K562 (cell line): Measurements from ENCODE around the gene LYAR.

Experiments
- ATF4 ChIP-seq: fragments of 450-650 bp; formaldehyde crosslinking; IDR thresholded peaks from 2 replicates; pipeline ENCODE4 v1.4.0; 2022; ENCODE audit warnings: mild to moderate bottlenecking, moderate library complexity
- CEBPB ChIP-seq: fragments of 450-650 bp; IDR thresholded peaks from 2 replicates; pipeline ENCODE4 v1.6.1; 2016; ENCODE audit warnings: missing genetic modification characterization, missing compliant biosample characterization
- HDAC8 ChIP-seq: fragments of 450-650 bp; IDR thresholded peaks from 2 replicates; pipeline ENCODE4 v1.6.1; 2016; ENCODE audit warnings: mild to moderate bottlenecking, missing genetic modification characterization, moderate library complexity, missing compliant biosample characterization
- IRF2 ChIP-seq: sonication (generic); formaldehyde crosslinking; IDR thresholded peaks from 2 replicates; pipeline ENCODE4 v1.8.1; 2022; ENCODE audit warnings: mild to moderate bottlenecking, missing genetic modification reagents
- JUN ChIP-seq, 2 experiments: sonication (generic) in 1 of 2; formaldehyde crosslinking in 1 of 2; IDR thresholded peaks; 2 replicates each; pipeline versions ENCODE4 v1.6.1 to v1.8.0; 2012 to 2022; ENCODE audit warnings: borderline replicate concordance in 2 of 2, mild to moderate bottlenecking in 2 of 2, improper control_type of control experiment in 1 of 2, low read depth in 1 of 2, low read length in 1 of 2, missing genetic modification reagents in 1 of 2
- JUNB ChIP-seq: fragments of 450-650 bp; formaldehyde crosslinking; conservative IDR thresholded peaks from 2 replicates; pipeline ENCODE4 v1.4.0; 2020; ENCODE audit warnings: mild to moderate bottlenecking
- KAT8 ChIP-seq: fragments of 450-650 bp; IDR thresholded peaks from 2 replicates; pipeline ENCODE4 v1.6.1; 2016; ENCODE audit warnings: low read depth, mild to moderate bottlenecking
- MXI1 ChIP-seq: IDR thresholded peaks from 2 replicates; pipeline ENCODE4 v1.6.1; 2011; ENCODE audit warnings: low read depth, mild to moderate bottlenecking, improper control_type of control experiment, low read length
- POLR2AphosphoS5 ChIP-seq: IDR thresholded peaks from 2 replicates; pipeline ENCODE4 v1.6.1; 2011; ENCODE audit warnings: mild to moderate bottlenecking, low read depth, low read length, moderate library complexity; ENCODE audit not compliant: control insufficient read depth, insufficient read depth
- REST ChIP-seq, 2 experiments: fragments of 450-650 bp; formaldehyde crosslinking in 1 of 2; IDR thresholded peaks; 2 replicates each; pipeline versions ENCODE4 v1.4.0 to v1.6.1; 2014 to 2020; ENCODE audit warnings: mild to moderate bottlenecking in 2 of 2, borderline replicate concordance in 1 of 2, low read depth in 1 of 2
- THRB ChIP-seq: fragments of 450-650 bp; formaldehyde crosslinking; conservative IDR thresholded peaks from 2 replicates; pipeline ENCODE4 v1.4.0; 2022; ENCODE audit warnings: mild to moderate bottlenecking, missing genetic modification characterization
- ZNF311 ChIP-seq: fragments of 250-450 bp; sonication (Bioruptor Pico); IDR thresholded peaks from 2 replicates; pipeline ENCODE4 v1.4.0; 2020; ENCODE audit warnings: mild to moderate bottlenecking, moderate library complexity

GRCh38 chr4:4260185-4260751, 29.7 kb downstream of the LYAR start:
- TF ChIP-seq MXI1 (no peak), REST (IDR thresholded peaks at IDR 0.05; ENCODE audit: borderline replicate concordance) (peak; percentile 44; the same call in 1 of the 2 replicates), REST (CRISPR knock-in tag; IDR thresholded peaks at IDR 0.05; ENCODE audit: low read depth) (no peak), THRB (CRISPR knock-in tag) (no peak), ATF4 (no peak), IRF2 (CRISPR knock-in tag) (no peak), HDAC8 (tag) (no peak), CEBPB (no peak), POLR2AphosphoS5 (no peak), ZNF311 (no peak), JUNB (no peak), KAT8 (no peak), JUN (IDR thresholded peaks at IDR 0.05; ENCODE audit: borderline replicate concordance, low read depth, low read length) (no peak), JUN (CRISPR knock-in tag; IDR thresholded peaks at IDR 0.05; ENCODE audit: borderline replicate concordance) (no peak)
